Hepatic stellate cell (primary cell): ENCODE data around the gene PTPN9.
"Not testable (repeated sequence)": the region's sequence is repeated elsewhere in the genome, so short reads cannot be mapped to it uniquely, and the experiment has no call there.

Source experiments
- DNase-seq: peaks from one replicate; pipeline ENCODE4 v3.0.0; 2011; ENCODE audit warnings: low spot score

The PTPN9 gene

DNA sequence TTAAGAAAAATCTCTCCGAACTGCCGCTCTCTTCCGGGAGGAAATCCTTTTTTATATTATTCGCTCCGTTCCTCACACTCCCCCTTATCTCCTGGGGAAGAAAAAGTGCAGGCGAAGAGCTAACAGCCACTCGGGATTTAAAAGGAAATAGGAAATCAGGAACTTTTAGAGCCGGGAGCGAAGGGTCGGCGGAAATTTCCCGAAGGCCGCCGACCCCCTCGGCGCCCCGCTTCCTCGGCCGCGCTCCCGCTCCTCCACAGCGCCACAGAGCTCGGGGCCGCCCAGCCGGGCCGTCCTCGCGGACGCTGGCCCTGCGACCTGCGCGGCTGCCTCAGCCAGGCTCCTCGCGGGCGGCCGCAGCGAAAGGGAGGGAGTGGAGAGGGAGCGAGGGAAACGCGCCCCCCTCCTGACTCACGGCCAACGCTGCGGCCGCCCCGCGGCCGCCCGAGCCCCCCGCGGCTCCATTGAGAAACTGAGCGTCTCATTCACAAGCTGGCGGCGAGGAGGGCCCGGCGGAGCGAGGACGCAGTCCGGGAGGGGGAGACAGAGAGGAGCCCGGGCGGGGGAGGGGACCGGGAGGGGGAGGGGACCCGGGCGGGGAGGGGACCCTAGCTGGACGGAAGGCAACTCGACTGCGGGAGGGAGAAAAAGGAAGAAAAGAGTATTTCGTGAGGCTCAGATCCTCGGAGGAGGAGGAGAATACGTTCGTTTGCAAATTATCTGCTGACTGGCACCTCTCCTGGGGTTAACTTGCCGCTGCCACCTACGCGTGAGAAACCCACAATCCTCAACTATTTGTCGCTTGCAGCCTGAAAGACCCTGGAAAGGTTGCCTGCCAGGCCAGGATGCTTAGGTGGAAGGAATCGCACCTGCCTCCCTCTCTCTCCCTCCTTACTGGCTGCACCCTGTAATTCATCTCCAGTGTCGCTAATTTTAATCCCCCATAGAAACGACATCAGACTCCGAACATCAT, at the start of gene PTPN9:
TSS of gene PTPN9 (minus strand) at position 368 of the 973 bp plus-strand sequence. CDS start 539 bp downstream, outside the sequence.
- DNase-seq: peak; percentile 76

GRCh38 chr15:75625542-75626347, 46.6 kb upstream of the PTPN9 start, which contains the start of gene SNUPN:
Gene SNUPN, minus strand, starts transcription at chr15:75625725. Its CDS starts 4,674 bp downstream, at chr15:75621051.
- peak; percentile 94 for DNase-seq

- DNase-seq: no peak
These were observed 43.4 kb upstream of the PTPN9 start for GRCh38 chr15:75622505-75622904.

GRCh38 chr15:75620841-75621391, 41.8 kb upstream of the PTPN9 start:
- peak; percentile 92 for DNase-seq

GRCh38 chr15:75620058-75620820, 41.1 kb upstream of the PTPN9 start:
- peak; percentile 60 for DNase-seq

GRCh38 chr15:75616766-75617165, 37.7 kb upstream of the PTPN9 start:
- DNase-seq: no peak

DNA sequence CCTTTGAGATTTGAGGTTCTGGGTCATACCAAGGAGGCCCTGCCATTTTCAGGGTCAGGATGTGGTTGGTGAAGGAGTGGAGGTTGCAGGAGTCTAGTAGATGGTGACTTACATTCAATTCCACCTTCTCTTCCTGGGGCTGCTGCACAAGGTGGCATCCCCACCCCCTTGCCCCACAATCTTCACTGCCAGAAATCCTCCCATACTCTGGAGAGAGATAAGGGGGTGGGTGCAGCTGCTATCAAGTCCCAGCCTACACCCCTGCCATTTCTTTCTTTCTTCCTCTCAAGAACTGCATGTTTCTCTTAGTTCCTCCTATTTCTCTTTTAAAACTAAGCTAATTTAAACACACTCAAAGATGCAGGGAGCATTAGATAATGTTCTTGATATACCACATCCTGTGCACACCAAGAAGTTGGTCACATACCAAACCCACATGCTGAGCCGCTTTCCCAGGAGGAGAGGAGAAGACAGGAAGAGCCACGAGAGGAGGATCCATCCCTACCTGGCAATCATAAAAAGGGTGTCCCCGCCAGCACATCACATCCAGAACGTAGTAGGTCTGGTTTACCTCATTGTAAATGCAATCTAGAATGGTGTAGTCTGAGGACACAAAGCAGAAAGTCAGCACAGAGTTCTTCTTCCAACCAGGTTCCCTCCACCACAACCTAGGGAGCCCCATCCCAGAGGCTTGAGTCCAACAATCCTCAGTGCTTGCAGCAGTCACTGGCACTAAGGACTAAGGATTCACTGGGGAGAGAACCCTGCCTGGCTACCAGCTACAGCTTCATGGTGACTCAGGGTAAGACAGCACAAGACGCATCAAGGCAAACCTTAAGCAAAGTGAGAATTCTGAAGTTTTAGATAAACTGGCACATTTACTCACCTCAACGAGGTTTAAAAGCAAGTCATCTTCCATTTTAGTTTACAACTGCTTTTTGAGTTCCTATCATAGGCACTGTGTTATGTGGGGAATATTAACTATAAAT, 27.9 kb upstream of the PTPN9 start:
- no peak for DNase-seq

GRCh38 chr15:75606026-75606425, 26.9 kb upstream of the PTPN9 start:
- no peak for DNase-seq

GRCh38 chr15:75599401-75599800, 20.3 kb upstream of the PTPN9 start:
- no peak for DNase-seq

GRCh38 chr15:75598361-75598760, 19.2 kb upstream of the PTPN9 start:
- no peak for DNase-seq

- peak; percentile 27 for DNase-seq
These were observed 18.7 kb upstream of the PTPN9 start for GRCh38 chr15:75597667-75598341.

GRCh38 chr15:75596703-75597345, 17.7 kb upstream of the PTPN9 start:
- DNase-seq: no peak

DNA sequence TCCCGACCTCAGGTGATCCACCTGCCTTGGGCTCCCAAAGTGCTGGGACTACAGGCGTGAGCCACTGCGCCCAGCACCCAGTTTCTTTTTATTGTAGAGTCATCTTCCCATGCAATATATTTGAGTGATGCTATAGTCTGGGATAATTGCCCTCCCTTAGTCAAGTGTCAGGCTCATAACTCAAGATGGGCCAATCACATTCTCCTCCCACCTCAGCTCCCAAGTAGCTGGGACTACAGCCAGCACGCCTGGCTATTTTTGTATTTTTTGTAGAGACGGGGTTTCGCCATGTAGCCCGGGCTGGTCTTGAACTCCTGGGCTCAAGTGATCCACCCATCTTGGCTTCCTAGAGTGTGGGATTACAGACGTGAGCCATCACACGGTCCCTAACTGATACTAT, 15.2 kb upstream of the PTPN9 start:
- DNase-seq: no peak

DNA sequence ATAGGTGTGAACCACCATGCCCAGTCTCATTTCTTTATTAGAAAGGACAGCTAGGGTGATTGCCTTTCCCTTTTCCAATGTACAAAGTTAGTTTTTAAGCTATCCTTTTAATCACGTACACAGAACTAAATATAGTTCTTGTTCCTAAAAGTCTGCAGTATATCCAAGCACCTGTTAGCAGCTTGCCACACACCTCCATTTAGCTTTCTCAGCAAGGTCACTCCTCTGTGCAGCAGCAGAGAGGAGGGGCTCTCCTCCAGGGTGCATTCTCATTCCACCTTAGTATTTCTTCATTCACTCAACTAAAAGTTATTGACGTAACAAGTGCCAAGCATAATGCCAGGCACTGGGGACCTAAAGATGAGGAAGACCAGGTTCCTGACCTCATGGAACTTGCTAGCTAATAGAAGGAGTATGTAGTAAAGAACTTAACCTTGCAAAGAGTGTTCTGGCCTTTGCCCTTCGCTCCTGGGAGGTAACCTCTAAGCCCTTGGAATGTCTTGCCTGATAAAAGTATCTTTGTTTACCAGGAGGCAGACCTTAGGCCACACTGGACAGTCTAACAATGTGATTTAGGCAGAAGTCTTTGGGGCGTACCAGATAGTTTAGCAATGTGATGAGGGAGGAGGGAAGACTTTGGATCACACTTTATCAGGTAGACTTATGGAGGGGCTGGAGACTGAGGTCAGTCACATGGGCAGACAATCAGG, 12.7 kb upstream of the PTPN9 start:
- no peak for DNase-seq

DNA sequence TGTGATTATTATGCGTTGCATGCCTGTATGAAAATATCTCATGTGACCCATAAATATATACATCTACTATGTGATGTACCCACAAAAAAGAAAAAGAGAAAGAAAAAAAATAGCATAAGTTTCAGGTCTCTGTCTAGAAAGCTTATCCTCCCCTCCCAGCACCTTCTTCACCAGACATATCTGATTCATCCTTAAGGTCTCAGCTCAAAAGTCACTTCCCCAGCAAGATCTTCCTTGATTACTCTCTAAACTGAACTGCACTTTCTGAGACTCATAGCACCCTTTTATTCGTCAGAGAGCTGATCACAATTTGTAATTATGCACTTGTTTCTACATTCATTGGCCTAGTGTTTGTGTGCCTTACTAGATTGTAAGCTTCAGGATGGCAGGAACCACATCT, 11.1 kb upstream of the PTPN9 start:
- no peak for DNase-seq

DNA sequence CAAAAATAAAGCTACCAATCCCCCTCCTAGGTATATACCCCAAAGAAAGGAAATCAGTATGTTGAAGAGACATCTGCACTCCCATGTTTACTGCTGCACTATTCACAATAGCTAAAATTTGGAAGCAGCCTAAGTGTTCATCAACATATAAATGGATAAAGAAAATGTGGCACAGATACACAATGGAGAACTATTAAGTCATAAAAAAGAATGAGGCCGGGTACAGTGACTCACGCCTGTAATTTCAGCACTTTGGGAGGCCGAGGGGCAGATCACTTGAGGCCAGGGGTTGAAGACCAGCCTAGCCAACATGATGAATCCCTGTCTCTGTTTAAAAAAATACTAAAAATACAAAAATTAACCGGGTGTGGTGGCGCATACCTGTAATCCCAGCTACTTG, 10.0 kb upstream of the PTPN9 start:
- DNase-seq: no peak

- DNase-seq: not testable (repeated sequence)
These were observed 7.3 kb upstream of the PTPN9 start for GRCh38 chr15:75586422-75586821.

GRCh38 chr15:75584121-75584520, 5.0 kb upstream of the PTPN9 start:
- DNase-seq: no peak

DNA sequence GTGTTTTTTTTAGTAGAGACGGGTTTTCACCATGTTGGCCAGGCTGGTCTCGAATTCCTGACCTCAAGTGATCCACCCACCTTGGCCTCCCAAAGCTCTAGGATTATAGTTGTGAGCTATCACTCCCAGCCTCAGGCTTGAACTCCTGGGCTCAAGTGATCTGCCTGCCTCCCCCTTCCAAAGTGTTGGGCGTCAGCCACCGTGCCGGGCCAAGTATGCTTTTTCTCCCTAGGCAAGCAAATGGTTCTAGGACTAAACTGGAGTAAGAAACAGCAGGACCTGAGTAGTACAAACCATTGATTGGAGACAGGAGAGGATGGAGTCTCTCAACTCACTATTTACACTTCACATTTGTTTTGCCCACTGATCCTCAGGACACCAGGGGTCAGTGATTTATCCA, 4.6 kb upstream of the PTPN9 start:
- DNase-seq: no peak
